ENCODE results near the gene CFL1.

Gene CFL1

GRCh38 chr11:65857853-65858680, at the start of gene CFL1:
Gene CFL1, minus strand, starts transcription at chr11:65858180. Its CDS starts 81 bp downstream, at chr11:65858099.
- peak; percentile 97 for DNase-seq

GRCh38 chr11:65906602-65907001, 48.6 kb upstream of the CFL1 start:
- no peak for DNase-seq

- no peak for DNase-seq
Measured at GRCh38 chr11:65903715-65904114, 45.7 kb upstream of the CFL1 start.

GRCh38 chr11:65903068-65903481, 45.1 kb upstream of the CFL1 start:
- no peak for DNase-seq

GRCh38 chr11:65900899-65901180, 42.9 kb upstream of the CFL1 start:
- no peak for DNase-seq

GRCh38 chr11:65900125-65900898, 42.3 kb upstream of the CFL1 start, which contains the start of gene FOSL1:
Gene FOSL1, minus strand, starts transcription at chr11:65900388. Its CDS starts 49 bp downstream, at chr11:65900339.
- peak; percentile 95 for DNase-seq

- peak; percentile 80 for DNase-seq
Measured at GRCh38 chr11:65899356-65900124, 41.6 kb upstream of the CFL1 start.

- no peak for DNase-seq
Measured at GRCh38 chr11:65898656-65899355, 40.8 kb upstream of the CFL1 start.

- no peak for DNase-seq
Measured at GRCh38 chr11:65897020-65897471, 39.1 kb upstream of the CFL1 start.

GRCh38 chr11:65896034-65896999, 38.3 kb upstream of the CFL1 start:
- DNase-seq = no peak

- no peak for DNase-seq
Measured at GRCh38 chr11:65895482-65895981, 37.6 kb upstream of the CFL1 start.

- DNase-seq = peak; percentile 34
Measured at GRCh38 chr11:65894034-65894591, 36.1 kb upstream of the CFL1 start.

GRCh38 chr11:65892661-65893317, 34.8 kb upstream of the CFL1 start:
- no peak for DNase-seq

- peak; percentile 35 for DNase-seq
Measured at GRCh38 chr11:65892137-65892540, 34.2 kb upstream of the CFL1 start.

GRCh38 chr11:65891219-65892136, 33.5 kb upstream of the CFL1 start:
- peak; percentile 17 for DNase-seq

GRCh38 chr11:65890324-65891218, 32.6 kb upstream of the CFL1 start, which contains the start of gene CCDC85B:
Gene CCDC85B, plus strand, starts transcription at chr11:65890673. Its CDS starts 111 bp downstream, at chr11:65890784.
- DNase-seq = peak; percentile 98

GRCh38 chr11:65888163-65888814, 30.3 kb upstream of the CFL1 start, which contains the start of gene FIBP:
Gene FIBP, minus strand, starts transcription at chr11:65888471. Its CDS starts 53 bp downstream, at chr11:65888418.
- DNase-seq = peak; percentile 96

Measured in activated naive CD4-positive, alpha-beta T cell treated with Interleukin-2 at 50 U/mL for 16 hours (primary cell).